H9 (cell line): ENCODE data around the gene FBN3. TPM values are rescaled to one million over a fixed set of nuclear protein-coding genes. Genes with fewer than 3 reads are reported as not detected.

Experiments used
- DNase-seq: peaks from one replicate; pipeline ENCODE4 v3.0.0-alpha.2; 2017
- H2AFZ ChIP-seq: one replicate; pipeline ENCODE4 v1.6.1; 2013; ENCODE audit warnings: mild to moderate bottlenecking, low read length, control low read depth, moderate library complexity
- H2AK5ac ChIP-seq: 2 replicates; pipeline ENCODE4 v1.6.1; 2013; ENCODE audit warnings: low read length, control low read depth, mixed read lengths; ENCODE audit not compliant: insufficient read length
- H2BK120ac ChIP-seq: one replicate; pipeline ENCODE4 v1.6.1; 2013; ENCODE audit warnings: low read depth, mild to moderate bottlenecking, low read length, control low read depth, inconsistent platforms; ENCODE audit not compliant: poor library complexity, severe bottlenecking
- H2BK12ac ChIP-seq: 2 replicates; pipeline ENCODE4 v1.6.1; 2013; ENCODE audit warnings: low read length, control low read depth, mixed read lengths, low read depth; ENCODE audit not compliant: insufficient read length
- H2BK15ac ChIP-seq: 2 replicates; pipeline ENCODE4 v1.6.1; 2013; ENCODE audit warnings: low read depth, low read length, control low read depth
- H2BK20ac ChIP-seq: one replicate; pipeline ENCODE4 v1.6.1; 2013; ENCODE audit warnings: low read depth, mild to moderate bottlenecking, low read length, control low read depth, inconsistent platforms; ENCODE audit not compliant: poor library complexity, severe bottlenecking
- H2BK5ac ChIP-seq: 2 replicates; pipeline ENCODE4 v1.6.1; 2013; ENCODE audit warnings: low read length, control low read depth, mixed read lengths; ENCODE audit not compliant: insufficient read length
- H3K14ac ChIP-seq: 2 replicates; pipeline ENCODE4 v1.6.1; 2013; ENCODE audit warnings: low read length, control low read depth; ENCODE audit not compliant: insufficient read depth
- H3K18ac ChIP-seq: 2 replicates; pipeline ENCODE4 v1.6.1; 2013; ENCODE audit warnings: low read depth, mild to moderate bottlenecking, mixed read lengths, low read length, control low read depth; ENCODE audit not compliant: insufficient read length
- H3K23ac ChIP-seq: 2 replicates; pipeline ENCODE4 v1.6.1; 2013; ENCODE audit warnings: low read length, control low read depth, mixed read lengths, low read depth; ENCODE audit not compliant: insufficient read length
- H3K23me2 ChIP-seq: 2 replicates; pipeline ENCODE4 v1.6.1; 2013; ENCODE audit warnings: low read depth, mild to moderate bottlenecking, mixed read lengths, low read length, control low read depth; ENCODE audit not compliant: insufficient read length, poor library complexity, severe bottlenecking
- H3K27ac ChIP-seq: 2 replicates; pipeline ENCODE4 v1.5.1; 2013; ENCODE audit warnings: low read length, control low read depth, mixed read lengths, low read depth; ENCODE audit not compliant: insufficient read length
- H3K27me3 ChIP-seq: 2 replicates; pipeline ENCODE4 v1.6.1; 2013; ENCODE audit warnings: low read length, control low read depth, inconsistent platforms; ENCODE audit not compliant: insufficient read depth
- H3K4ac ChIP-seq: 2 replicates; pipeline ENCODE4 v1.6.1; 2013; ENCODE audit warnings: low read depth, mild to moderate bottlenecking, control low read depth, inconsistent platforms, low read length, moderate library complexity
- H3K4me1 ChIP-seq: 2 replicates; pipeline ENCODE4 v1.6.1; 2013; ENCODE audit warnings: low read length, control low read depth, inconsistent platforms; ENCODE audit not compliant: insufficient read depth
- H3K4me2 ChIP-seq: 2 replicates; pipeline ENCODE4 v1.6.1; 2013; ENCODE audit warnings: low read length, control low read depth, mixed read lengths; ENCODE audit not compliant: insufficient read length, insufficient read depth
- H3K56ac ChIP-seq: 2 replicates; pipeline ENCODE4 v1.6.1; 2013; ENCODE audit warnings: low read depth, mild to moderate bottlenecking, mixed read lengths, low read length, control low read depth; ENCODE audit not compliant: insufficient read length
- H3K79me1 ChIP-seq: 2 replicates; pipeline ENCODE4 v1.6.1; 2013; ENCODE audit warnings: low read depth, mild to moderate bottlenecking, moderate library complexity, low read length, control low read depth, inconsistent platforms; ENCODE audit not compliant: insufficient read depth, poor library complexity, severe bottlenecking
- H3K79me2 ChIP-seq: 2 replicates; pipeline ENCODE4 v1.6.1; 2013; ENCODE audit warnings: low read length, control low read depth, inconsistent platforms; ENCODE audit not compliant: insufficient read depth
- H3K9ac ChIP-seq: 2 replicates; pipeline ENCODE4 v1.6.1; 2013; ENCODE audit warnings: low read length, control low read depth, mixed read lengths; ENCODE audit not compliant: insufficient read length; ENCODE audit errors: extremely low read depth
- H3K9me3 ChIP-seq: one replicate; pipeline ENCODE4 v1.6.1; 2013; ENCODE audit warnings: low read depth, low read length, inconsistent platforms; ENCODE audit not compliant: control insufficient read depth
- H3T11ph ChIP-seq: one replicate; pipeline ENCODE4 v1.6.1; 2013; ENCODE audit warnings: mild to moderate bottlenecking, low read length, control low read depth, inconsistent platforms
- H4K20me1 ChIP-seq: one replicate; pipeline ENCODE4 v1.6.1; 2013; ENCODE audit not compliant: control insufficient read depth, insufficient read length, insufficient read depth
- H4K5ac ChIP-seq: 2 replicates; pipeline ENCODE4 v1.6.1; 2013; ENCODE audit warnings: low read depth, mild to moderate bottlenecking, mixed read lengths, low read length, control low read depth; ENCODE audit not compliant: insufficient read length
- H4K8ac ChIP-seq: replicated peaks from 2 replicates; pipeline ENCODE4 v1.6.1; 2013; ENCODE audit warnings: low read length, control low read depth, mixed read lengths, low read depth; ENCODE audit not compliant: insufficient read length
- H4K91ac ChIP-seq: 2 replicates; pipeline ENCODE4 v1.6.1; 2013; ENCODE audit warnings: low read depth, mild to moderate bottlenecking, moderate library complexity, mixed read lengths, low read length, control low read depth; ENCODE audit not compliant: insufficient read length
- H3K27ac Mint-ChIP-seq, 3 experiments: 2 replicates in 2 of 3; 3 replicates in 1 of 3; pipeline ENCODE4 v1.8.0; 2020 to 2021; ENCODE audit warnings: mixed read lengths in 3 of 3, mild to moderate bottlenecking in 1 of 3, moderate library complexity in 1 of 3
- H3K27me3 Mint-ChIP-seq: 2 replicates; pipeline ENCODE4 v1.8.0; 2021; ENCODE audit warnings: low read depth, mild to moderate bottlenecking, moderate library complexity, mixed read lengths
- H3K36me3 Mint-ChIP-seq, 3 experiments: 2 replicates in 2 of 3; 3 replicates in 1 of 3; pipeline ENCODE4 v1.8.0; 2020 to 2021; ENCODE audit warnings: low read depth in 3 of 3, mixed read lengths in 3 of 3; ENCODE audit not compliant: insufficient read depth in 1 of 3
- H3K4me1 Mint-ChIP-seq, 2 experiments: 2 replicates each; pipeline ENCODE4 v1.8.0; 2020; ENCODE audit warnings: mixed read lengths in 2 of 2
- H3K4me3 Mint-ChIP-seq, 2 experiments: 2 replicates in 1 of 2; 3 replicates in 1 of 2; pipeline ENCODE4 v1.8.0; 2020 to 2021; ENCODE audit warnings: mild to moderate bottlenecking in 2 of 2, mixed read lengths in 2 of 2, moderate library complexity in 1 of 2
- H3K9me3 Mint-ChIP-seq, 2 experiments: 2 replicates in 1 of 2; 3 replicates in 1 of 2; pipeline ENCODE4 v1.8.0; 2020; ENCODE audit warnings: mild to moderate bottlenecking in 2 of 2, mixed read lengths in 2 of 2, moderate library complexity in 1 of 2
- WGBS: extraction: QIAGEN DNeasy Blood & Tissue Kit; methylation state at CpG from one replicate; pipeline ENCODE4 v1.1.7; 2013; ENCODE audit warnings: missing lambda C conversion rate, low lambda C conversion rate, mixed read lengths; ENCODE audit not compliant: insufficient read length; ENCODE audit errors: extremely low coverage; 5-methylcytosine and 5-hydroxymethylcytosine counted together
- total RNA-seq: library from RNA; stranded (reverse); gene quantifications from 2 replicates; pipeline ENCODE4 v1.2.1, GENCODE V29; 2021
- TF ChIP-seq, protein P1 (sequence below): fragments of 200-600 bp; sonication (generic); conservative IDR thresholded peaks from 3 replicates; pipeline ENCODE4 v1.8.0; 2021; ENCODE audit warnings: antibody characterized with exemption, mild to moderate bottlenecking

FBN3 gene
- total RNA-seq, 1 experiment from 2014 or later, result 31.0 TPM

GRCh38 chr19:8084152-8084551 is 65.2 kb downstream of the FBN3 start:
- Histone ChIP-seq H3K9me3 (no peaks in the 10 kb centered on the region), H2BK5ac (no peak overlapping the region), H2AK5ac (no peak overlapping the region), H3K14ac (no peak overlapping the region), H3K4me2 (no peak overlapping the region), H3T11ph (no peak overlapping the region), H4K5ac (no peak overlapping the region), H3K23me2 (no peaks in the 10 kb centered on the region), H2BK20ac (no peak overlapping the region), H3K27me3 (no peaks in the 10 kb centered on the region), H3K23ac (no peak overlapping the region), H4K8ac (no peak overlapping the region), H3K27ac (no peak overlapping the region), H3K56ac (no peak overlapping the region), H3K9ac (no peak overlapping the region), H4K91ac (no peak overlapping the region), H4K20me1 (no peaks in the 10 kb centered on the region), H3K18ac (no peak overlapping the region), H2BK12ac (no peak overlapping the region), H2BK15ac (no peak overlapping the region), H3K79me1 (no peaks in the 10 kb centered on the region), H3K4me1 (no peaks in the 10 kb centered on the region), H3K79me2 (no peaks in the 10 kb centered on the region), H2AFZ (no peak overlapping the region), H3K4ac (no peak overlapping the region), H2BK120ac (no peak overlapping the region)
- Mint-ChIP-seq H3K27ac (peak overlapping the region in 2 of 3 experiments; percentile 40 to 78; a peak in 4 of 7 replicates), H3K36me3 (peaks cover 11 to 37% (median 19%) of the 10 kb centered on the region in 3 experiments; a peak in 6 of 7 replicates), H3K27me3 (no peaks in the 10 kb centered on the region; the same call in 1 of the 2 replicates), H3K9me3 (no peaks in the 10 kb centered on the region), H3K4me1 (peaks cover 3 to 9% of the 10 kb centered on the region in 2 experiments), H3K4me3 (no peak overlapping the region)
- no CpG with 5 or more reads among the region's 13 CpGs for WGBS
- TF ChIP-seq, protein P1, sequence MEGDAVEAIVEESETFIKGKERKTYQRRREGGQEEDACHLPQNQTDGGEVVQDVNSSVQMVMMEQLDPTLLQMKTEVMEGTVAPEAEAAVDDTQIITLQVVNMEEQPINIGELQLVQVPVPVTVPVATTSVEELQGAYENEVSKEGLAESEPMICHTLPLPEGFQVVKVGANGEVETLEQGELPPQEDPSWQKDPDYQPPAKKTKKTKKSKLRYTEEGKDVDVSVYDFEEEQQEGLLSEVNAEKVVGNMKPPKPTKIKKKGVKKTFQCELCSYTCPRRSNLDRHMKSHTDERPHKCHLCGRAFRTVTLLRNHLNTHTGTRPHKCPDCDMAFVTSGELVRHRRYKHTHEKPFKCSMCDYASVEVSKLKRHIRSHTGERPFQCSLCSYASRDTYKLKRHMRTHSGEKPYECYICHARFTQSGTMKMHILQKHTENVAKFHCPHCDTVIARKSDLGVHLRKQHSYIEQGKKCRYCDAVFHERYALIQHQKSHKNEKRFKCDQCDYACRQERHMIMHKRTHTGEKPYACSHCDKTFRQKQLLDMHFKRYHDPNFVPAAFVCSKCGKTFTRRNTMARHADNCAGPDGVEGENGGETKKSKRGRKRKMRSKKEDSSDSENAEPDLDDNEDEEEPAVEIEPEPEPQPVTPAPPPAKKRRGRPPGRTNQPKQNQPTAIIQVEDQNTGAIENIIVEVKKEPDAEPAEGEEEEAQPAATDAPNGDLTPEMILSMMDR, result no peak
- no peak for DNase-seq
